Panc1 (cell line): ENCODE measurements around the gene ZNF117. TPM values are rescaled to one million over a fixed set of nuclear protein-coding genes. Genes with fewer than 3 reads are reported as not detected.
"Not testable (repeated sequence)": the region's sequence is repeated elsewhere in the genome, so short reads cannot be mapped to it uniquely, and the experiment has no call there.

Experiments used
- ATAC-seq: fragments of 200-7000 bp; cut with Tn5 transposase; 2 replicates; pipeline ENCODE4 v1.9.1; 2020; ENCODE audit warnings: mild to moderate bottlenecking, moderate library complexity
- BruUV-seq: library from RNA; stranded (reverse); fragments of 400-500 nt; replicated peaks from 2 replicates; lab custom pipeline; 2021; lab: Mats Ljungman, UMichigan
- CTCF ChIA-PET: fragments of 300-600 bp; sonication (Branson Sonifier 250); formaldehyde crosslinking; loops from one replicate; lab custom pipeline; 2022; ENCODE audit warnings: antibody characterized with exemption; lab: Charles Lee
- POLR2A ChIA-PET: fragments of 300-600 bp; sonication (Branson Sonifier 250); formaldehyde crosslinking; loops from one replicate; lab custom pipeline; 2022; ENCODE audit warnings: antibody characterized with exemption; lab: Charles Lee
- DNase-seq: peaks from one replicate; pipeline ENCODE4 v3.0.0-alpha.2; 2010; ENCODE audit warnings: low read depth, low spot score
- H3K27ac ChIP-seq: 2 replicates; pipeline ENCODE4 v1.5.1; 2011; ENCODE audit warnings: mild to moderate bottlenecking, low read length, inconsistent platforms
- H3K27me3 ChIP-seq: fragments of 200-500 bp; sonication (Bioruptor generic); 2 replicates; pipeline ENCODE4 v1.6.0; 2014; ENCODE audit warnings: low read length, inconsistent platforms; ENCODE audit not compliant: control insufficient read depth, insufficient read depth
- H3K36me3 ChIP-seq: fragments of 200-500 bp; sonication (Bioruptor generic); 2 replicates; pipeline ENCODE4 v1.5.1; 2014; ENCODE audit warnings: inconsistent platforms, mild to moderate bottlenecking, low read length, moderate library complexity; ENCODE audit not compliant: control insufficient read depth, insufficient read depth
- H3K4me1 ChIP-seq: 2 replicates; pipeline ENCODE4 v1.5.1; 2011; ENCODE audit warnings: inconsistent platforms, mild to moderate bottlenecking, low read length, moderate library complexity; ENCODE audit not compliant: control insufficient read depth, insufficient read depth
- H3K4me3 ChIP-seq, 2 experiments: 2 replicates each; pipeline ENCODE4 v1.5.1; 2011 to 2012; ENCODE audit warnings: low read depth in 2 of 2, low read length in 2 of 2, mild to moderate bottlenecking in 2 of 2, inconsistent platforms in 1 of 2, moderate library complexity in 1 of 2
- H3K9me3 ChIP-seq: fragments of 200-500 bp; sonication (Bioruptor generic); 2 replicates; pipeline ENCODE4 v1.5.1; 2014; ENCODE audit warnings: low read depth, mild to moderate bottlenecking, inconsistent platforms, low read length, moderate library complexity; ENCODE audit not compliant: control insufficient read depth, insufficient read depth
- POLR2AphosphoS5 ChIP-seq: IDR thresholded peaks from 2 replicates; pipeline ENCODE4 v1.6.1; 2012; ENCODE audit warnings: mild to moderate bottlenecking, low read depth, low read length, moderate library complexity
- in situ Hi-C: cut with HindIII; loops from 2 replicates; pipeline ENCODE4 v1.10.0; 2016; ENCODE audit warnings: low sequenced_read_pairs, low pct_unique_long_range_greater_than_20kb
- intact Hi-C: fragments of 100-400 bp; cut with micrococcal nuclease; formaldehyde crosslinking; loops from one replicate; pipeline ENCODE4 v1.10.0; 2022; ENCODE audit not compliant: unreplicated experiment
- total RNA-seq: library from RNA; stranded (reverse); gene quantifications from one replicate; pipeline ENCODE4 v1.2.1, GENCODE V29; 2021; ENCODE audit not compliant: unreplicated experiment
- TF ChIP-seq, protein P1 (sequence below), 2 experiments: IDR thresholded peaks; 2 replicates each; pipeline ENCODE4 v1.6.1; 2011 to 2012; ENCODE audit warnings: low read depth in 2 of 2, control low read depth in 1 of 2, low read length in 1 of 2, mild to moderate bottlenecking in 1 of 2, moderate library complexity in 1 of 2; ENCODE audit not compliant: insufficient read depth in 1 of 2
- TF ChIP-seq, protein P2 (sequence below): fragments of 450-650 bp; IDR thresholded peaks from 2 replicates; pipeline ENCODE4 v1.5.1; 2017; ENCODE audit warnings: mild to moderate bottlenecking

ZNF117 gene
- total RNA-seq, 1 experiment from 2014 or later, result 8.0 TPM

GRCh38 chr7:64951250-64951848, 39.5 kb downstream of the ZNF117 start:
- POLR2A ChIA-PET, result no interaction called here
- intact Hi-C loops (no loop called here), in situ Hi-C loops (no loop called here)
- Histone ChIP-seq H3K27me3 (peaks cover 6% of the 10 kb centered on the region), H3K9me3 (no peaks in the 10 kb centered on the region), H3K27ac (no peak overlapping the region), H3K36me3 (no peaks in the 10 kb centered on the region), H3K4me1 (peaks cover 8% of the 10 kb centered on the region), H3K4me3 (no peak overlapping the region)
- TF ChIP-seq, protein P1, sequence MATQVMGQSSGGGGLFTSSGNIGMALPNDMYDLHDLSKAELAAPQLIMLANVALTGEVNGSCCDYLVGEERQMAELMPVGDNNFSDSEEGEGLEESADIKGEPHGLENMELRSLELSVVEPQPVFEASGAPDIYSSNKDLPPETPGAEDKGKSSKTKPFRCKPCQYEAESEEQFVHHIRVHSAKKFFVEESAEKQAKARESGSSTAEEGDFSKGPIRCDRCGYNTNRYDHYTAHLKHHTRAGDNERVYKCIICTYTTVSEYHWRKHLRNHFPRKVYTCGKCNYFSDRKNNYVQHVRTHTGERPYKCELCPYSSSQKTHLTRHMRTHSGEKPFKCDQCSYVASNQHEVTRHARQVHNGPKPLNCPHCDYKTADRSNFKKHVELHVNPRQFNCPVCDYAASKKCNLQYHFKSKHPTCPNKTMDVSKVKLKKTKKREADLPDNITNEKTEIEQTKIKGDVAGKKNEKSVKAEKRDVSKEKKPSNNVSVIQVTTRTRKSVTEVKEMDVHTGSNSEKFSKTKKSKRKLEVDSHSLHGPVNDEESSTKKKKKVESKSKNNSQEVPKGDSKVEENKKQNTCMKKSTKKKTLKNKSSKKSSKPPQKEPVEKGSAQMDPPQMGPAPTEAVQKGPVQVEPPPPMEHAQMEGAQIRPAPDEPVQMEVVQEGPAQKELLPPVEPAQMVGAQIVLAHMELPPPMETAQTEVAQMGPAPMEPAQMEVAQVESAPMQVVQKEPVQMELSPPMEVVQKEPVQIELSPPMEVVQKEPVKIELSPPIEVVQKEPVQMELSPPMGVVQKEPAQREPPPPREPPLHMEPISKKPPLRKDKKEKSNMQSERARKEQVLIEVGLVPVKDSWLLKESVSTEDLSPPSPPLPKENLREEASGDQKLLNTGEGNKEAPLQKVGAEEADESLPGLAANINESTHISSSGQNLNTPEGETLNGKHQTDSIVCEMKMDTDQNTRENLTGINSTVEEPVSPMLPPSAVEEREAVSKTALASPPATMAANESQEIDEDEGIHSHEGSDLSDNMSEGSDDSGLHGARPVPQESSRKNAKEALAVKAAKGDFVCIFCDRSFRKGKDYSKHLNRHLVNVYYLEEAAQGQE (IDR thresholded peaks at IDR 0.05; ENCODE audit: insufficient read depth in 1 of 2, low read depth in 2 of 2, low read length in 1 of 2), result no peak
- TF ChIP-seq, protein P2, sequence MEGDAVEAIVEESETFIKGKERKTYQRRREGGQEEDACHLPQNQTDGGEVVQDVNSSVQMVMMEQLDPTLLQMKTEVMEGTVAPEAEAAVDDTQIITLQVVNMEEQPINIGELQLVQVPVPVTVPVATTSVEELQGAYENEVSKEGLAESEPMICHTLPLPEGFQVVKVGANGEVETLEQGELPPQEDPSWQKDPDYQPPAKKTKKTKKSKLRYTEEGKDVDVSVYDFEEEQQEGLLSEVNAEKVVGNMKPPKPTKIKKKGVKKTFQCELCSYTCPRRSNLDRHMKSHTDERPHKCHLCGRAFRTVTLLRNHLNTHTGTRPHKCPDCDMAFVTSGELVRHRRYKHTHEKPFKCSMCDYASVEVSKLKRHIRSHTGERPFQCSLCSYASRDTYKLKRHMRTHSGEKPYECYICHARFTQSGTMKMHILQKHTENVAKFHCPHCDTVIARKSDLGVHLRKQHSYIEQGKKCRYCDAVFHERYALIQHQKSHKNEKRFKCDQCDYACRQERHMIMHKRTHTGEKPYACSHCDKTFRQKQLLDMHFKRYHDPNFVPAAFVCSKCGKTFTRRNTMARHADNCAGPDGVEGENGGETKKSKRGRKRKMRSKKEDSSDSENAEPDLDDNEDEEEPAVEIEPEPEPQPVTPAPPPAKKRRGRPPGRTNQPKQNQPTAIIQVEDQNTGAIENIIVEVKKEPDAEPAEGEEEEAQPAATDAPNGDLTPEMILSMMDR, result peak; percentile 82
- no peak for TF ChIP-seq POLR2AphosphoS5
- no TSS peak for BruUV-seq
- CTCF ChIA-PET, result interaction anchor here (0.6 to 1.2 kb wide), 8 partner anchors 113 to 532 kb away, joined by 3 to 12 read pairs (median 4); no protein-coding TSS in a partner anchor
- ATAC-seq, result peak; percentile 75
- peak; percentile 30 for DNase-seq

DNA sequence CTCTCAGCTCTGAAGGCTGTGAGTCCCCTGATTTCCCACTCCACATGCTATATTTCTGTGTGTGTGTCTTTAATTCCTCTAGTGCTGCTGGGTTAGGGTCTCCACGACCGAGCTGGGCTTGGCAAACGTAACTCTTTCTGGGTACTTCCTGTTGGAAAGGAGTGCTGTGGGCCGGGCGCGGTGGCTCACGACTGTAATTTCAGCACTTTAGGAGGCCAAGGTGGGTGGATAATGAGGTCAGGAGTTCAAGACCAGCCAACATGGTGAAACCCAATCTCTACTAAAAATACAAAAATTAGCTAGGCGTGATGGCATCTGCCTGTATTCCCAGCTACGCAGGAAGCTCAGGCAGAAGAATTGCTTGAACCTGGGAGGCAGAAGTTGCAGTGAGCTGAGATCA, 40.2 kb downstream of the ZNF117 start:
- H3K9me3 ChIP-seq, ATAC-seq, intact Hi-C loops, DNase-seq, H3K36me3 ChIP-seq, BruUV-seq, H3K4me1 ChIP-seq, H3K4me3 ChIP-seq, H3K27me3 ChIP-seq, in situ Hi-C loops, H3K27ac ChIP-seq: not testable (repeated sequence)
- POLR2A ChIA-PET, result interaction anchor here (0.6 kb wide), 1 partner anchor 453 kb away, joined by 6 read pairs; no protein-coding TSS in a partner anchor
- CTCF ChIA-PET, result interaction anchor here (0.6 to 1.2 kb wide), 6 partner anchors 114 to 527 kb away, joined by 3 to 12 read pairs (median 5); no protein-coding TSS in a partner anchor

DNA sequence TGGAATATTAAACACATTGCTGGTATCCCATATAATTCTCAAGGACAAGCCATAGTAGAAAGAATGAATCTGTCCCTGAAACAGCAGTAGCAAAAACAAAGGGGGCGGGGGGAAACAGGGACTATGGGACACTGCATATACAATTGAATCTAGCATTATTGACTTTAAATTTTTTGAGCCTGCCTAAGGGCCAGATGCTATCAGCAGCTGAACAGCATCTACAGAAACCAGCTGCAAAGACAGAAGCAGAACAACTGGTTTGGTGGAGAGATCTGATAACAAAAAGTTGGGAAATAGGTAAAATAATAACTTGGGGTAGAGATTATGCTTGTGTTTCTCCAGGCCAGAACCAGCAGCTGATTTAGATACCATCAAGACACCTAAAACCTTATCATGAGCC, 42.1 kb downstream of the ZNF117 start:
- H3K4me3 ChIP-seq, in situ Hi-C loops, ATAC-seq, H3K4me1 ChIP-seq, H3K27me3 ChIP-seq, H3K9me3 ChIP-seq, CTCF ChIA-PET, BruUV-seq, H3K36me3 ChIP-seq, intact Hi-C loops, POLR2A ChIA-PET, DNase-seq, H3K27ac ChIP-seq: not testable (repeated sequence)
